ENCODE measurements around the gene CRYZ. TPM values are rescaled to one million over a fixed set of nuclear protein-coding genes. Genes with fewer than 3 reads are reported as not detected.

Gene CRYZ
- total and polyA plus RNA-seq, 2 of the 8 experiments (the other 6 are each of a cell fraction or from before 2014, with no cell fraction given): 20.5 to 43.8 TPM

DNA sequence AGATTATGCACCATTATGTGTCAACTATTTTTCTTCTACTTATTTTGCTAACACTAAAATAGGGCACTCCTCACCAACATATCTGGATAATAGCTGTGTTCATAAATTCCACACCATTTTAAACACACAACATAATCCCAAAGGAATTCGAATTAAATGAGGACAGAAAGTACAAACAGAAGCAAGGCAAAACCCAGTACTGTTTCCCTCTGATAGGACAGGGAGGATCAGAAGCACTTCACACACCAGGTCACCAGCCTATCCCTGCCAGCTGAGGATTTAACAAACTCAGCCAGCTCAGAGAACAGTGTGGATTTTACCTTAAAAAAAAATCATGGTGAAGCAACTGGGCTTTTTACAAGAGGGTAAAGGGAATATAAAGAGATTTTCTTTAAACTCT is 20.0 kb downstream of the CRYZ start:
- no peak overlapping the region for H2BK15ac ChIP-seq (ENCODE audit: low read length)
- no peak overlapping the region for H2BK20ac ChIP-seq (ENCODE audit: low read length)
- H2BK12ac ChIP-seq (ENCODE audit: low read depth, low read length): no peak overlapping the region
- no peak overlapping the region for H3K56ac ChIP-seq (replicated peaks; ENCODE audit: insufficient read length, low read depth, low read length)
- no peaks in the 10 kb centered on the region for H3K4me1 ChIP-seq (replicated peaks in 1 of 4; ENCODE audit: control insufficient read depth in 3 of 4, insufficient read depth in 4 of 4, low read length in 3 of 4)
- no peak for TF ChIP-seq RNF2 (IDR thresholded peaks at IDR 0.05; ENCODE audit: borderline replicate concordance, low read depth, low read length, missing control alignments, poor library complexity, severe bottlenecking)
- TF ChIP-seq JUN (IDR thresholded peaks at IDR 0.05; ENCODE audit: low read depth, low read length): no peak
- no peak for TF ChIP-seq SIX5 (IDR thresholded peaks at IDR 0.05; ENCODE audit: low read depth, low read length)
- TF ChIP-seq KDM1A (IDR thresholded peaks at IDR 0.05; ENCODE audit: borderline replicate concordance, low read length): no peak
- no peak for TF ChIP-seq SP4 (IDR thresholded peaks at IDR 0.05; ENCODE audit: low read length)
- no peak for TF ChIP-seq USF2 (IDR thresholded peaks at IDR 0.05; ENCODE audit: low read length)
- no peak for TF ChIP-seq CHD1 (IDR thresholded peaks at IDR 0.05; ENCODE audit: low read depth, low read length)
- no peak for TF ChIP-seq EZH2 (IDR thresholded peaks at IDR 0.05; ENCODE audit: low read depth, low read length, severe bottlenecking)
- no peak overlapping the region for H3K18ac ChIP-seq (ENCODE audit: extremely low read depth, low read length)
- no peak overlapping the region for H2BK5ac ChIP-seq (ENCODE audit: low read depth, low read length)
- no peaks in the 10 kb centered on the region for H3K23me2 ChIP-seq (ENCODE audit: low read depth, low read length)
- no peak overlapping the region for H2AFZ ChIP-seq (ENCODE audit: low read length)
- H3K79me2 ChIP-seq (ENCODE audit: control insufficient read depth in 1 of 2, insufficient read depth in 2 of 2, low read length in 2 of 2): no peaks in the 10 kb centered on the region
- no peak overlapping the region for H3K27ac ChIP-seq (ENCODE audit: low read depth, low read length)
- H4K8ac ChIP-seq (ENCODE audit: extremely low read depth, insufficient read depth, low read length): no peak overlapping the region
- ChIA-PET CTCF (ENCODE audit: partially characterized antibody) (interaction anchor here (0.8 to 2.1 kb wide), 4 partner anchors 9 to 31 kb away, joined by 3 to 11 read pairs (median 4); partner anchors contain the start of genes CRYZ and TYW3), POLR2A (ENCODE audit: partially characterized antibody) (interaction anchor here (0.9 kb wide), 1 partner anchor 25 kb away, joined by 3 read pairs; no protein-coding TSS in a partner anchor)
- H4K91ac ChIP-seq (replicated peaks; ENCODE audit: insufficient read length, low read length): no peak overlapping the region
- no peak overlapping the region for H4K5ac ChIP-seq (ENCODE audit: insufficient read length, low read depth, low read length)
- DNase-seq (ENCODE audit: low read depth in 1 of 2, low spot score in 2 of 2) (no peak), FAIRE-seq (no peak)
- H3K4me3 ChIP-seq (ENCODE audit: extremely low read depth in 1 of 4, insufficient read depth in 2 of 4, low read depth in 3 of 4, low read length in 4 of 4): no peak overlapping the region
- H3K4ac ChIP-seq (replicated peaks; ENCODE audit: insufficient read length, low read depth, low read length): no peak overlapping the region
- H3K23ac ChIP-seq (ENCODE audit: insufficient read length): no peak overlapping the region
- H3K14ac ChIP-seq (ENCODE audit: insufficient read length): no peak overlapping the region
- no peaks in the 10 kb centered on the region for H3K9me3 ChIP-seq (ENCODE audit: insufficient read depth in 2 of 2, low read depth in 1 of 2, low read length in 1 of 2)
- no peaks in the 10 kb centered on the region for H3K27me3 ChIP-seq (replicated peaks in 1 of 4; ENCODE audit: control insufficient read depth in 3 of 4, extremely low read depth in 1 of 4, insufficient read depth in 3 of 4, low read length in 3 of 4)
- H3K9ac ChIP-seq (replicated peaks in 1 of 4; ENCODE audit: extremely low read depth in 1 of 4, low read depth in 3 of 4, low read length in 3 of 4): no peak overlapping the region
- WGBS, 2 experiments (ENCODE audit: extremely low coverage in 1 of 2, insufficient coverage in 1 of 2, insufficient read length in 1 of 2, insufficient replicate concordance in 2 of 2, low coverage in 1 of 2, low lambda C conversion rate in 2 of 2, missing lambda C conversion rate in 1 of 2): 77% methylated on average over 1 of the region's 1 CpG; no CpG with 5 or more reads in 1 of the 2 experiments
- H3K79me1 ChIP-seq (ENCODE audit: low read depth, low read length): no peaks in the 10 kb centered on the region
- H2AK5ac ChIP-seq (ENCODE audit: low read depth, low read length): no peak overlapping the region
- no peak overlapping the region for H3K4me2 ChIP-seq (ENCODE audit: insufficient read depth in 1 of 2, low read depth in 2 of 2, low read length in 2 of 2)
- H2BK120ac ChIP-seq (replicated peaks; ENCODE audit: low read depth, low read length): no peak overlapping the region
- peaks cover 0 to 2% of the 10 kb centered on the region in 2 experiments for H4K20me1 ChIP-seq (replicated peaks in 1 of 2; ENCODE audit: control insufficient read depth in 1 of 2, insufficient read depth in 2 of 2, low read length in 2 of 2)
- no peaks in the 10 kb centered on the region; a peak in 2 of 8 replicates for H3K36me3 ChIP-seq (ENCODE audit: control insufficient read depth in 2 of 4, insufficient read depth in 4 of 4, low read length in 3 of 4)
